H9 (cell line): ENCODE measurements around the gene ASB16. TPM values are rescaled to one million over a fixed set of nuclear protein-coding genes. Genes with fewer than 3 reads are reported as not detected.

Experiments used
- DNase-seq: peaks from one replicate; pipeline ENCODE4 v3.0.0-alpha.2; 2017
- H2AFZ ChIP-seq: one replicate; pipeline ENCODE4 v1.6.1; 2013; ENCODE audit warnings: mild to moderate bottlenecking, low read length, control low read depth, moderate library complexity
- H2AK5ac ChIP-seq: 2 replicates; pipeline ENCODE4 v1.6.1; 2013; ENCODE audit warnings: low read length, control low read depth, mixed read lengths; ENCODE audit not compliant: insufficient read length
- H2BK120ac ChIP-seq: one replicate; pipeline ENCODE4 v1.6.1; 2013; ENCODE audit warnings: low read depth, mild to moderate bottlenecking, low read length, control low read depth, inconsistent platforms; ENCODE audit not compliant: poor library complexity, severe bottlenecking
- H2BK12ac ChIP-seq: 2 replicates; pipeline ENCODE4 v1.6.1; 2013; ENCODE audit warnings: low read length, control low read depth, mixed read lengths, low read depth; ENCODE audit not compliant: insufficient read length
- H2BK15ac ChIP-seq: 2 replicates; pipeline ENCODE4 v1.6.1; 2013; ENCODE audit warnings: low read depth, low read length, control low read depth
- H2BK20ac ChIP-seq: one replicate; pipeline ENCODE4 v1.6.1; 2013; ENCODE audit warnings: low read depth, mild to moderate bottlenecking, low read length, control low read depth, inconsistent platforms; ENCODE audit not compliant: poor library complexity, severe bottlenecking
- H2BK5ac ChIP-seq: 2 replicates; pipeline ENCODE4 v1.6.1; 2013; ENCODE audit warnings: low read length, control low read depth, mixed read lengths; ENCODE audit not compliant: insufficient read length
- H3K14ac ChIP-seq: 2 replicates; pipeline ENCODE4 v1.6.1; 2013; ENCODE audit warnings: low read length, control low read depth; ENCODE audit not compliant: insufficient read depth
- H3K18ac ChIP-seq: 2 replicates; pipeline ENCODE4 v1.6.1; 2013; ENCODE audit warnings: low read depth, mild to moderate bottlenecking, mixed read lengths, low read length, control low read depth; ENCODE audit not compliant: insufficient read length
- H3K23ac ChIP-seq: 2 replicates; pipeline ENCODE4 v1.6.1; 2013; ENCODE audit warnings: low read length, control low read depth, mixed read lengths, low read depth; ENCODE audit not compliant: insufficient read length
- H3K23me2 ChIP-seq: 2 replicates; pipeline ENCODE4 v1.6.1; 2013; ENCODE audit warnings: low read depth, mild to moderate bottlenecking, mixed read lengths, low read length, control low read depth; ENCODE audit not compliant: insufficient read length, poor library complexity, severe bottlenecking
- H3K27ac ChIP-seq: 2 replicates; pipeline ENCODE4 v1.5.1; 2013; ENCODE audit warnings: low read length, control low read depth, mixed read lengths, low read depth; ENCODE audit not compliant: insufficient read length
- H3K27me3 ChIP-seq: 2 replicates; pipeline ENCODE4 v1.6.1; 2013; ENCODE audit warnings: low read length, control low read depth, inconsistent platforms; ENCODE audit not compliant: insufficient read depth
- H3K4ac ChIP-seq: 2 replicates; pipeline ENCODE4 v1.6.1; 2013; ENCODE audit warnings: low read depth, mild to moderate bottlenecking, control low read depth, inconsistent platforms, low read length, moderate library complexity
- H3K4me1 ChIP-seq: 2 replicates; pipeline ENCODE4 v1.6.1; 2013; ENCODE audit warnings: low read length, control low read depth, inconsistent platforms; ENCODE audit not compliant: insufficient read depth
- H3K4me2 ChIP-seq: 2 replicates; pipeline ENCODE4 v1.6.1; 2013; ENCODE audit warnings: low read length, control low read depth, mixed read lengths; ENCODE audit not compliant: insufficient read length, insufficient read depth
- H3K56ac ChIP-seq: 2 replicates; pipeline ENCODE4 v1.6.1; 2013; ENCODE audit warnings: low read depth, mild to moderate bottlenecking, mixed read lengths, low read length, control low read depth; ENCODE audit not compliant: insufficient read length
- H3K79me1 ChIP-seq: 2 replicates; pipeline ENCODE4 v1.6.1; 2013; ENCODE audit warnings: low read depth, mild to moderate bottlenecking, moderate library complexity, low read length, control low read depth, inconsistent platforms; ENCODE audit not compliant: insufficient read depth, poor library complexity, severe bottlenecking
- H3K79me2 ChIP-seq: 2 replicates; pipeline ENCODE4 v1.6.1; 2013; ENCODE audit warnings: low read length, control low read depth, inconsistent platforms; ENCODE audit not compliant: insufficient read depth
- H3K9ac ChIP-seq: 2 replicates; pipeline ENCODE4 v1.6.1; 2013; ENCODE audit warnings: low read length, control low read depth, mixed read lengths; ENCODE audit not compliant: insufficient read length; ENCODE audit errors: extremely low read depth
- H3K9me3 ChIP-seq: one replicate; pipeline ENCODE4 v1.6.1; 2013; ENCODE audit warnings: low read depth, low read length, inconsistent platforms; ENCODE audit not compliant: control insufficient read depth
- H3T11ph ChIP-seq: one replicate; pipeline ENCODE4 v1.6.1; 2013; ENCODE audit warnings: mild to moderate bottlenecking, low read length, control low read depth, inconsistent platforms
- H4K20me1 ChIP-seq: one replicate; pipeline ENCODE4 v1.6.1; 2013; ENCODE audit not compliant: control insufficient read depth, insufficient read length, insufficient read depth
- H4K5ac ChIP-seq: 2 replicates; pipeline ENCODE4 v1.6.1; 2013; ENCODE audit warnings: low read depth, mild to moderate bottlenecking, mixed read lengths, low read length, control low read depth; ENCODE audit not compliant: insufficient read length
- H4K8ac ChIP-seq: replicated peaks from 2 replicates; pipeline ENCODE4 v1.6.1; 2013; ENCODE audit warnings: low read length, control low read depth, mixed read lengths, low read depth; ENCODE audit not compliant: insufficient read length
- H4K91ac ChIP-seq: 2 replicates; pipeline ENCODE4 v1.6.1; 2013; ENCODE audit warnings: low read depth, mild to moderate bottlenecking, moderate library complexity, mixed read lengths, low read length, control low read depth; ENCODE audit not compliant: insufficient read length
- H3K27ac Mint-ChIP-seq, 3 experiments: 2 replicates in 2 of 3; 3 replicates in 1 of 3; pipeline ENCODE4 v1.8.0; 2020 to 2021; ENCODE audit warnings: mixed read lengths in 3 of 3, mild to moderate bottlenecking in 1 of 3, moderate library complexity in 1 of 3
- H3K27me3 Mint-ChIP-seq: 2 replicates; pipeline ENCODE4 v1.8.0; 2021; ENCODE audit warnings: low read depth, mild to moderate bottlenecking, moderate library complexity, mixed read lengths
- H3K36me3 Mint-ChIP-seq, 3 experiments: 2 replicates in 2 of 3; 3 replicates in 1 of 3; pipeline ENCODE4 v1.8.0; 2020 to 2021; ENCODE audit warnings: low read depth in 3 of 3, mixed read lengths in 3 of 3; ENCODE audit not compliant: insufficient read depth in 1 of 3
- H3K4me1 Mint-ChIP-seq, 2 experiments: 2 replicates each; pipeline ENCODE4 v1.8.0; 2020; ENCODE audit warnings: mixed read lengths in 2 of 2
- H3K4me3 Mint-ChIP-seq, 2 experiments: 2 replicates in 1 of 2; 3 replicates in 1 of 2; pipeline ENCODE4 v1.8.0; 2020 to 2021; ENCODE audit warnings: mild to moderate bottlenecking in 2 of 2, mixed read lengths in 2 of 2, moderate library complexity in 1 of 2
- H3K9me3 Mint-ChIP-seq, 2 experiments: 2 replicates in 1 of 2; 3 replicates in 1 of 2; pipeline ENCODE4 v1.8.0; 2020; ENCODE audit warnings: mild to moderate bottlenecking in 2 of 2, mixed read lengths in 2 of 2, moderate library complexity in 1 of 2
- WGBS: extraction: QIAGEN DNeasy Blood & Tissue Kit; methylation state at CpG from one replicate; pipeline ENCODE4 v1.1.7; 2013; ENCODE audit warnings: missing lambda C conversion rate, low lambda C conversion rate, mixed read lengths; ENCODE audit not compliant: insufficient read length; ENCODE audit errors: extremely low coverage; 5-methylcytosine and 5-hydroxymethylcytosine counted together
- total RNA-seq: library from RNA; stranded (reverse); gene quantifications from 2 replicates; pipeline ENCODE4 v1.2.1, GENCODE V29; 2021
- TF ChIP-seq, protein P1 (sequence below): fragments of 200-600 bp; sonication (generic); conservative IDR thresholded peaks from 3 replicates; pipeline ENCODE4 v1.8.0; 2021; ENCODE audit warnings: antibody characterized with exemption, mild to moderate bottlenecking

The ASB16 gene
- total RNA-seq, 1 experiment from 2014 or later = 0.90 TPM

DNA sequence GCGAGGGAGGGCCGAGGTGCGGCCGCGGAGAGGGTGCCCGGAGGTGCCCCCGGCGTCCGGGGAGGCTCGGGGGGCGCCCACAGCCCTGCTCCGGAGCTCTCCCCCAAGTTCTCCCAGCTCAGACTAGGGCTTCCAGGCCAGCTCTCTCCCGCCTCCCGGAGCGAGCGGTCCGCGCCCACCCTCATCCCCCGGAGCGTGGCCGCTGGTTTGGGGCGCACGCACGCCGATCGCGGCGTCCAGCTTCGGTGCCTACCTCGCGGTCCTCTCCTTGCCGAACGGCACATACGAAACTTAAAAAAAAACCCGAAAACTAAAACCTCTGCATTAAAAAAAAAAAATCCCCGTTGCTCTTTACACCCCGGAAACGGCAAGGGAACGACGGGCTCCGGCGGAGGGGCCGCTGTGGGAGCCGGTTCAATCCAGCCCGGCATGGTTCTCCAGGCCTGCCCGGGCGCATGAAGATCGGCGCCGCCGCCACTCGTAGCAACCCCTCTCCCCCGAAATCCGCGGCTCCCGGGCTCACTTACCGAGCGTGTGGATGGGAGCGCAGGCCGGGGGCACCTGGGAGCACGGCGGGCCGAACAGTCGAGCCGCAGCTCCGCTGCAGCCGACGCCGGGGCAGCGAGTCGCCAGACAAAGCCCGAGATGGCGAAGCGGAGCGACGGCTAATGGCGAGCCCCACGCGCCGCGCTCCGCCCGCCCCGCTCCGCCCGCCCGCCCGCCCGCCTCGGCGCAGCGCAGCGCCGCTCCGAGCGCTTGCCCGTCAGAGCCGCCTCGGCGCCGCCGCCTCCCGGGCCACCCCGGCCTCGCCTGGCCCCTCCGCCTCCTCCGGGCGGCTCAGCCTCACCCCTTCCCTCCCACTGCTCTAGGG lies 49.9 kb downstream of the ASB16 start:
- Histone ChIP-seq H3K79me1 (peaks cover 6% of the 10 kb centered on the region), H3K23me2 (peaks cover 27% of the 10 kb centered on the region), H2BK120ac (no peak overlapping the region), H2BK12ac (no peak overlapping the region), H3K27ac (no peak overlapping the region), H2BK20ac (no peak overlapping the region), H4K8ac (no peak overlapping the region), H3T11ph (no peak overlapping the region), H3K23ac (no peak overlapping the region), H3K79me2 (peaks cover 6% of the 10 kb centered on the region; the same call in 1 of the 2 replicates), H4K91ac (no peak overlapping the region), H3K4me2 (peak overlapping the region; percentile 62), H2BK15ac (no peak overlapping the region), H2AK5ac (no peak overlapping the region), H3K27me3 (no peaks in the 10 kb centered on the region), H4K20me1 (no peaks in the 10 kb centered on the region), H2BK5ac (peak overlapping the region; percentile 86), H3K18ac (peak overlapping the region; percentile 95), H3K56ac (no peak overlapping the region), H4K5ac (no peak overlapping the region), H3K14ac (peak overlapping the region; percentile 97), H3K4me1 (0 out of 2 replicates have a peak, but pooled peaks cover 4% of the 10 kb centered on the region), H3K4ac (no peak overlapping the region; the same call in 1 of the 2 replicates), H2AFZ (no peak overlapping the region), H3K9ac (peak overlapping the region; percentile 93), H3K9me3 (no peaks in the 10 kb centered on the region)
- H3K27me3 Mint-ChIP-seq = no peaks in the 10 kb centered on the region
- peak; percentile 55 for DNase-seq
- no CpG with 5 or more reads among the region's 108 CpGs for WGBS
- peaks cover 7 to 26% (median 22%) of the 10 kb centered on the region in 3 experiments; a peak in 6 of 7 replicates for H3K36me3 Mint-ChIP-seq
- H3K4me1 Mint-ChIP-seq = peaks cover 17 to 21% of the 10 kb centered on the region in 2 experiments
- peak overlapping the region; percentile 93 to 97 (median 95); a peak in 6 of 7 replicates for H3K27ac Mint-ChIP-seq
- peak overlapping the region; percentile 85 to 94 for H3K4me3 Mint-ChIP-seq
- TF ChIP-seq, protein P1, sequence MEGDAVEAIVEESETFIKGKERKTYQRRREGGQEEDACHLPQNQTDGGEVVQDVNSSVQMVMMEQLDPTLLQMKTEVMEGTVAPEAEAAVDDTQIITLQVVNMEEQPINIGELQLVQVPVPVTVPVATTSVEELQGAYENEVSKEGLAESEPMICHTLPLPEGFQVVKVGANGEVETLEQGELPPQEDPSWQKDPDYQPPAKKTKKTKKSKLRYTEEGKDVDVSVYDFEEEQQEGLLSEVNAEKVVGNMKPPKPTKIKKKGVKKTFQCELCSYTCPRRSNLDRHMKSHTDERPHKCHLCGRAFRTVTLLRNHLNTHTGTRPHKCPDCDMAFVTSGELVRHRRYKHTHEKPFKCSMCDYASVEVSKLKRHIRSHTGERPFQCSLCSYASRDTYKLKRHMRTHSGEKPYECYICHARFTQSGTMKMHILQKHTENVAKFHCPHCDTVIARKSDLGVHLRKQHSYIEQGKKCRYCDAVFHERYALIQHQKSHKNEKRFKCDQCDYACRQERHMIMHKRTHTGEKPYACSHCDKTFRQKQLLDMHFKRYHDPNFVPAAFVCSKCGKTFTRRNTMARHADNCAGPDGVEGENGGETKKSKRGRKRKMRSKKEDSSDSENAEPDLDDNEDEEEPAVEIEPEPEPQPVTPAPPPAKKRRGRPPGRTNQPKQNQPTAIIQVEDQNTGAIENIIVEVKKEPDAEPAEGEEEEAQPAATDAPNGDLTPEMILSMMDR = no peak
- H3K9me3 Mint-ChIP-seq = no peaks in the 10 kb centered on the region; a peak in 1 of 5 replicates
